ENCODE measurements around the gene TMPRSS4. TPM values are rescaled to one million over a fixed set of nuclear protein-coding genes. Genes with fewer than 3 reads are reported as not detected.

The TMPRSS4 gene
- total RNA-seq, 1 experiment from 2014 or later, result 1.4 TPM

GRCh38 chr11:118168316-118168715 lies 91.4 kb downstream of the TMPRSS4 start (continued):
- TF ChIP-seq CREB1 (CRISPR knock-in tag; IDR thresholded peaks at IDR 0.05) (no peak), ZNF396 (CRISPR knock-in tag; IDR thresholded peaks at IDR 0.05; ENCODE audit: borderline replicate concordance) (no peak), E2F1 (CRISPR knock-in tag; IDR thresholded peaks at IDR 0.05) (no peak), ZNF232 (CRISPR knock-in tag; IDR thresholded peaks at IDR 0.05) (no peak), ELF4 (CRISPR knock-in tag; IDR thresholded peaks at IDR 0.05; ENCODE audit: low read depth) (no peak), ZNF317 (CRISPR knock-in tag; IDR thresholded peaks at IDR 0.05; ENCODE audit: borderline replicate concordance, low read depth) (no peak), NR2C2 (CRISPR knock-in tag; IDR thresholded peaks at IDR 0.05) (no peak), USF1 (CRISPR knock-in tag; IDR thresholded peaks at IDR 0.05) (no peak)
- TF ChIP-seq, protein P1, sequence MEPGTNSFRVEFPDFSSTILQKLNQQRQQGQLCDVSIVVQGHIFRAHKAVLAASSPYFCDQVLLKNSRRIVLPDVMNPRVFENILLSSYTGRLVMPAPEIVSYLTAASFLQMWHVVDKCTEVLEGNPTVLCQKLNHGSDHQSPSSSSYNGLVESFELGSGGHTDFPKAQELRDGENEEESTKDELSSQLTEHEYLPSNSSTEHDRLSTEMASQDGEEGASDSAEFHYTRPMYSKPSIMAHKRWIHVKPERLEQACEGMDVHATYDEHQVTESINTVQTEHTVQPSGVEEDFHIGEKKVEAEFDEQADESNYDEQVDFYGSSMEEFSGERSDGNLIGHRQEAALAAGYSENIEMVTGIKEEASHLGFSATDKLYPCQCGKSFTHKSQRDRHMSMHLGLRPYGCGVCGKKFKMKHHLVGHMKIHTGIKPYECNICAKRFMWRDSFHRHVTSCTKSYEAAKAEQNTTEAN (CRISPR knock-in tag; IDR thresholded peaks at IDR 0.05), result no peak
- TF ChIP-seq, protein P2, sequence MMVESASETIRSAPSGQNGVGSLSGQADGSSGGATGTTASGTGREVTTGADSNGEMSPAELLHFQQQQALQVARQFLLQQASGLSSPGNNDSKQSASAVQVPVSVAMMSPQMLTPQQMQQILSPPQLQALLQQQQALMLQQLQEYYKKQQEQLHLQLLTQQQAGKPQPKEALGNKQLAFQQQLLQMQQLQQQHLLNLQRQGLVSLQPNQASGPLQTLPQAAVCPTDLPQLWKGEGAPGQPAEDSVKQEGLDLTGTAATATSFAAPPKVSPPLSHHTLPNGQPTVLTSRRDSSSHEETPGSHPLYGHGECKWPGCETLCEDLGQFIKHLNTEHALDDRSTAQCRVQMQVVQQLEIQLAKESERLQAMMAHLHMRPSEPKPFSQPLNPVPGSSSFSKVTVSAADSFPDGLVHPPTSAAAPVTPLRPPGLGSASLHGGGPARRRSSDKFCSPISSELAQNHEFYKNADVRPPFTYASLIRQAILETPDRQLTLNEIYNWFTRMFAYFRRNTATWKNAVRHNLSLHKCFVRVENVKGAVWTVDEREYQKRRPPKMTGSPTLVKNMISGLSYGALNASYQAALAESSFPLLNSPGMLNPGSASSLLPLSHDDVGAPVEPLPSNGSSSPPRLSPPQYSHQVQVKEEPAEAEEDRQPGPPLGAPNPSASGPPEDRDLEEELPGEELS (CRISPR knock-in tag; IDR thresholded peaks at IDR 0.05), result no peak
- TF ChIP-seq, protein P3, sequence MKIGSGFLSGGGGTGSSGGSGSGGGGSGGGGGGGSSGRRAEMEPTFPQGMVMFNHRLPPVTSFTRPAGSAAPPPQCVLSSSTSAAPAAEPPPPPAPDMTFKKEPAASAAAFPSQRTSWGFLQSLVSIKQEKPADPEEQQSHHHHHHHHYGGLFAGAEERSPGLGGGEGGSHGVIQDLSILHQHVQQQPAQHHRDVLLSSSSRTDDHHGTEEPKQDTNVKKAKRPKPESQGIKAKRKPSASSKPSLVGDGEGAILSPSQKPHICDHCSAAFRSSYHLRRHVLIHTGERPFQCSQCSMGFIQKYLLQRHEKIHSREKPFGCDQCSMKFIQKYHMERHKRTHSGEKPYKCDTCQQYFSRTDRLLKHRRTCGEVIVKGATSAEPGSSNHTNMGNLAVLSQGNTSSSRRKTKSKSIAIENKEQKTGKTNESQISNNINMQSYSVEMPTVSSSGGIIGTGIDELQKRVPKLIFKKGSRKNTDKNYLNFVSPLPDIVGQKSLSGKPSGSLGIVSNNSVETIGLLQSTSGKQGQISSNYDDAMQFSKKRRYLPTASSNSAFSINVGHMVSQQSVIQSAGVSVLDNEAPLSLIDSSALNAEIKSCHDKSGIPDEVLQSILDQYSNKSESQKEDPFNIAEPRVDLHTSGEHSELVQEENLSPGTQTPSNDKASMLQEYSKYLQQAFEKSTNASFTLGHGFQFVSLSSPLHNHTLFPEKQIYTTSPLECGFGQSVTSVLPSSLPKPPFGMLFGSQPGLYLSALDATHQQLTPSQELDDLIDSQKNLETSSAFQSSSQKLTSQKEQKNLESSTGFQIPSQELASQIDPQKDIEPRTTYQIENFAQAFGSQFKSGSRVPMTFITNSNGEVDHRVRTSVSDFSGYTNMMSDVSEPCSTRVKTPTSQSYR (CRISPR knock-in tag; IDR thresholded peaks at IDR 0.05), result no peak
- TF ChIP-seq, protein P4, sequence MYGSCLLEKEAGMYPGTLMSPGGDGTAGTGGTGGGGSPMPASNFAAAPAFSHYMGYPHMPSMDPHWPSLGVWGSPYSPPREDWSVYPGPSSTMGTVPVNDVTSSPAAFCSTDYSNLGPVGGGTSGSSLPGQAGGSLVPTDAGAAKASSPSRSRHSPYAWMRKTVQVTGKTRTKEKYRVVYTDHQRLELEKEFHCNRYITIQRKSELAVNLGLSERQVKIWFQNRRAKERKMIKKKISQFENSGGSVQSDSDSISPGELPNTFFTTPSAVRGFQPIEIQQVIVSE (CRISPR knock-in tag; IDR thresholded peaks at IDR 0.05; ENCODE audit: borderline replicate concordance), result no peak

- peaks cover 66% of the 10 kb centered on the region for H3K27me3 Mint-ChIP-seq (ENCODE audit: low read depth)
- POLR2A ChIA-PET, result no interaction called here
- H3K4me3 Mint-ChIP-seq, result no peak overlapping the region
- ATAC-seq (no peak), DNase-seq (ENCODE audit: low spot score) (no peak)
- H3K9me3 Mint-ChIP-seq, result no peaks in the 10 kb centered on the region
- H3K4me1 Mint-ChIP-seq, result peaks cover 25% of the 10 kb centered on the region
- H3K36me3 Mint-ChIP-seq, result no peaks in the 10 kb centered on the region
- H3K27ac Mint-ChIP-seq, result no peak overlapping the region
- CTCF ChIA-PET, result interaction anchor here (1.0 to 3.9 kb wide), 3 partner anchors 12 to 361 kb away, joined by 4 to 153 read pairs (median 12); no protein-coding TSS in a partner anchor
- TF ChIP-seq GRHL2 (CRISPR knock-in tag; IDR thresholded peaks at IDR 0.05; ENCODE audit: insufficient replicate concordance, severe bottlenecking), result no peak
- TF ChIP-seq, protein P5, sequence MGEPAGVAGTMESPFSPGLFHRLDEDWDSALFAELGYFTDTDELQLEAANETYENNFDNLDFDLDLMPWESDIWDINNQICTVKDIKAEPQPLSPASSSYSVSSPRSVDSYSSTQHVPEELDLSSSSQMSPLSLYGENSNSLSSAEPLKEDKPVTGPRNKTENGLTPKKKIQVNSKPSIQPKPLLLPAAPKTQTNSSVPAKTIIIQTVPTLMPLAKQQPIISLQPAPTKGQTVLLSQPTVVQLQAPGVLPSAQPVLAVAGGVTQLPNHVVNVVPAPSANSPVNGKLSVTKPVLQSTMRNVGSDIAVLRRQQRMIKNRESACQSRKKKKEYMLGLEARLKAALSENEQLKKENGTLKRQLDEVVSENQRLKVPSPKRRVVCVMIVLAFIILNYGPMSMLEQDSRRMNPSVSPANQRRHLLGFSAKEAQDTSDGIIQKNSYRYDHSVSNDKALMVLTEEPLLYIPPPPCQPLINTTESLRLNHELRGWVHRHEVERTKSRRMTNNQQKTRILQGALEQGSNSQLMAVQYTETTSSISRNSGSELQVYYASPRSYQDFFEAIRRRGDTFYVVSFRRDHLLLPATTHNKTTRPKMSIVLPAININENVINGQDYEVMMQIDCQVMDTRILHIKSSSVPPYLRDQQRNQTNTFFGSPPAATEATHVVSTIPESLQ (CRISPR knock-in tag; IDR thresholded peaks at IDR 0.05), result no peak
- no peak for TF ChIP-seq ZNF138 (CRISPR knock-in tag; conservative IDR thresholded peaks at IDR 0.05)
- TF ChIP-seq AFF4 (CRISPR knock-in tag; IDR thresholded peaks at IDR 0.05; ENCODE audit: borderline replicate concordance), result no peak
- TF ChIP-seq ZNF121 (CRISPR knock-in tag; IDR thresholded peaks at IDR 0.05), result no peak
- TF ChIP-seq EMX1 (CRISPR knock-in tag; IDR thresholded peaks at IDR 0.05), result no peak
- no peak for TF ChIP-seq IRF2 (CRISPR knock-in tag; IDR thresholded peaks at IDR 0.05; ENCODE audit: borderline replicate concordance, low read depth)
- no peak for TF ChIP-seq ZNF416 (CRISPR knock-in tag; IDR thresholded peaks at IDR 0.05)
Measured at GRCh38 chr11:118168751-118169150, 91.9 kb downstream of the TMPRSS4 start.

All from WTC11 (cell line).